ENCODE data around the gene USP48. TPM values are rescaled to one million over a fixed set of nuclear protein-coding genes. Genes with fewer than 3 reads are reported as not detected.

The USP48 gene
- total and polyA plus RNA-seq, 10 of the 15 experiments (the other 5 are each of a cell fraction or from before 2014, with no cell fraction given): 21.2 to 115 (median 75.5) TPM

DNA sequence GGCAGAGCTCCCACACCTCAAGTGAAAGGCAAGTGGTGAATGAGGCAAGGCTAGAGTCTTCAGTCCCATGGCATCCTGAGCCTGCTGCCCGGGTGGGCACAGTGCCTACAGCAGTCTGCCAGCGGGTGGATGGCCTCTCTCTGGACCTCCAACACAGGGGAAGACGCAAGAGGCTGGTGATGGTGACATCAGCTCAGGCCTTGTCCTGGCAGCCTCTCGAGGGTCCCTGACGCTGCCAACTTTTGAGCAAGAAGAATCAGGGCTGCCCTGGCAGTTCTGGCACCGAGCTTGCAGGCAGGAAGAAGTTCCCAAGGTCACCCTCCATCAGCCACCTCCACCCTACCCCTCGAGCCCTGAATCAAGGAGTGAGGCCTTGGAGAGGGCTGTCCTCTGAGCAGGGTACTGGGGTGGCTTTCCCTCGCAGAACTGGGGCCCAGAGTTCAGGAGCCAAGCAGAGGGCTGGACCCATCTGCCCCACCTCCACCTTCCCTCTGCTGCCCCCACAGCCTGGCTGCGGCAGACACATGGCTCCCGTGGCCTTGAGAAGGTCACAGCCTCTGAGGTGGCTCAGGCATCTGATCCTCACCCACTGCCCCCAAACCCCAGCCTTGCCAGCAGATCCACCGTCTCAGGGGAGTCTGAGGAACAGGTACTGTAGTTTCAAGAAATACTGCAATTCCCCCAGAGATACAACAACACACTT, 119.5 kb downstream of the USP48 start:
- Histone ChIP-seq H3K36me3 (ENCODE audit: control insufficient read depth in 2 of 2, insufficient read depth in 2 of 2, low read length in 1 of 2) (no peaks in the 10 kb centered on the region), H4K20me1 (ENCODE audit: control insufficient read depth, insufficient read depth) (no peaks in the 10 kb centered on the region), H3K4me2 (ENCODE audit: control insufficient read depth, insufficient read depth) (no peak overlapping the region), H3K9ac (ENCODE audit: control insufficient read depth, insufficient read depth, low read length) (no peak overlapping the region), H3K27ac (ENCODE audit: control insufficient read depth, insufficient read depth) (no peak overlapping the region), H3K79me2 (ENCODE audit: control insufficient read depth, insufficient read depth, low read length) (no peaks in the 10 kb centered on the region), H3K4me1 (ENCODE audit: control insufficient read depth, insufficient read depth, low read length) (no peaks in the 10 kb centered on the region), H3K4me3 (no peak overlapping the region), H2AFZ (ENCODE audit: control insufficient read depth, low read depth, low read length) (no peak overlapping the region), H3K9me3 (replicated peaks; ENCODE audit: control insufficient read depth, insufficient read depth, low read length) (no peaks in the 10 kb centered on the region), H3K27me3 (replicated peaks in 1 of 2; ENCODE audit: control insufficient read depth in 2 of 2, insufficient read depth in 2 of 2, low read length in 1 of 2) (peaks cover 0 to under 1% of the 10 kb centered on the region in 2 experiments; a peak in 1 of 4 replicates)
- ATAC-seq (no peak), DNase-seq (ENCODE audit: low read depth, low spot score) (no peak), FAIRE-seq (no peak)
- CTCF ChIA-PET: no interaction called here
- BruUV-seq (replicated peaks): no TSS peak
- POLR2A ChIA-PET: no interaction called here
- RAD21 ChIA-PET (ENCODE audit: unreplicated experiment): interaction anchor here (0.9 kb wide), 1 partner anchor 112 kb away, joined by 3 read pairs; no protein-coding TSS in a partner anchor
- in situ Hi-C loops (cut with MboI) (no loop called here), intact Hi-C loops (cut with micrococcal nuclease; ENCODE audit: unreplicated experiment) (no loop called here)
- 20% methylated on average over 11 of the region's 11 CpGs for WGBS (ENCODE audit: insufficient coverage, insufficient replicate concordance, low lambda C conversion rate, missing lambda C conversion rate)
- TF ChIP-seq HCFC1 (IDR thresholded peaks at IDR 0.05; ENCODE audit: low read length) (no peak), CBX5 (IDR thresholded peaks at IDR 0.05; ENCODE audit: low read depth) (no peak), RFX5 (IDR thresholded peaks at IDR 0.05; ENCODE audit: low read depth, low read length) (no peak), ZNF24 (IDR thresholded peaks at IDR 0.05) (no peak), MTA3 (IDR thresholded peaks at IDR 0.05; ENCODE audit: borderline replicate concordance, low read length) (no peak), MTA2 (IDR thresholded peaks at IDR 0.05; ENCODE audit: low read depth) (no peak), WRNIP1 (IDR thresholded peaks at IDR 0.05; ENCODE audit: borderline replicate concordance, low read depth, low read length) (no peak), TCF12 (IDR thresholded peaks at IDR 0.05; ENCODE audit: low read depth, low read length) (no peak), ZNF207 (IDR thresholded peaks at IDR 0.05; ENCODE audit: borderline replicate concordance) (no peak), FOXM1 (IDR thresholded peaks at IDR 0.05; ENCODE audit: low read depth, low read length) (no peak)
- TF ChIP-seq, protein P1, sequence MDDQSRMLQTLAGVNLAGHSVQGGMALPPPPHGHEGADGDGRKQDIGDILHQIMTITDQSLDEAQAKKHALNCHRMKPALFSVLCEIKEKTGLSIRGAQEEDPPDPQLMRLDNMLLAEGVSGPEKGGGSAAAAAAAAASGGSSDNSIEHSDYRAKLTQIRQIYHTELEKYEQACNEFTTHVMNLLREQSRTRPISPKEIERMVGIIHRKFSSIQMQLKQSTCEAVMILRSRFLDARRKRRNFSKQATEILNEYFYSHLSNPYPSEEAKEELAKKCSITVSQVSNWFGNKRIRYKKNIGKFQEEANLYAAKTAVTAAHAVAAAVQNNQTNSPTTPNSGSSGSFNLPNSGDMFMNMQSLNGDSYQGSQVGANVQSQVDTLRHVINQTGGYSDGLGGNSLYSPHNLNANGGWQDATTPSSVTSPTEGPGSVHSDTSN (IDR thresholded peaks at IDR 0.05; ENCODE audit: insufficient replicate concordance, low read depth, low read length): no peak
- TF ChIP-seq, protein P2, sequence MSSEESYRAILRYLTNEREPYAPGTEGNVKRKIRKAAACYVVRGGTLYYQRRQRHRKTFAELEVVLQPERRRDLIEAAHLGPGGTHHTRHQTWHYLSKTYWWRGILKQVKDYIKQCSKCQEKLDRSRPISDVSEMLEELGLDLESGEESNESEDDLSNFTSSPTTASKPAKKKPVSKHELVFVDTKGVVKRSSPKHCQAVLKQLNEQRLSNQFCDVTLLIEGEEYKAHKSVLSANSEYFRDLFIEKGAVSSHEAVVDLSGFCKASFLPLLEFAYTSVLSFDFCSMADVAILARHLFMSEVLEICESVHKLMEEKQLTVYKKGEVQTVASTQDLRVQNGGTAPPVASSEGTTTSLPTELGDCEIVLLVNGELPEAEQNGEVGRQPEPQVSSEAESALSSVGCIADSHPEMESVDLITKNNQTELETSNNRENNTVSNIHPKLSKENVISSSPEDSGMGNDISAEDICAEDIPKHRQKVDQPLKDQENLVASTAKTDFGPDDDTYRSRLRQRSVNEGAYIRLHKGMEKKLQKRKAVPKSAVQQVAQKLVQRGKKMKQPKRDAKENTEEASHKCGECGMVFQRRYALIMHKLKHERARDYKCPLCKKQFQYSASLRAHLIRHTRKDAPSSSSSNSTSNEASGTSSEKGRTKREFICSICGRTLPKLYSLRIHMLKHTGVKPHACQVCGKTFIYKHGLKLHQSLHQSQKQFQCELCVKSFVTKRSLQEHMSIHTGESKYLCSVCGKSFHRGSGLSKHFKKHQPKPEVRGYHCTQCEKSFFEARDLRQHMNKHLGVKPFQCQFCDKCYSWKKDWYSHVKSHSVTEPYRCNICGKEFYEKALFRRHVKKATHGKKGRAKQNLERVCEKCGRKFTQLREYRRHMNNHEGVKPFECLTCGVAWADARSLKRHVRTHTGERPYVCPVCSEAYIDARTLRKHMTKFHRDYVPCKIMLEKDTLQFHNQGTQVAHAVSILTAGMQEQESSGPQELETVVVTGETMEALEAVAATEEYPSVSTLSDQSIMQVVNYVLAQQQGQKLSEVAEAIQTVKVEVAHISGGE (CRISPR knock-in tag; IDR thresholded peaks at IDR 0.05): no peak
- TF ChIP-seq, protein P3, sequence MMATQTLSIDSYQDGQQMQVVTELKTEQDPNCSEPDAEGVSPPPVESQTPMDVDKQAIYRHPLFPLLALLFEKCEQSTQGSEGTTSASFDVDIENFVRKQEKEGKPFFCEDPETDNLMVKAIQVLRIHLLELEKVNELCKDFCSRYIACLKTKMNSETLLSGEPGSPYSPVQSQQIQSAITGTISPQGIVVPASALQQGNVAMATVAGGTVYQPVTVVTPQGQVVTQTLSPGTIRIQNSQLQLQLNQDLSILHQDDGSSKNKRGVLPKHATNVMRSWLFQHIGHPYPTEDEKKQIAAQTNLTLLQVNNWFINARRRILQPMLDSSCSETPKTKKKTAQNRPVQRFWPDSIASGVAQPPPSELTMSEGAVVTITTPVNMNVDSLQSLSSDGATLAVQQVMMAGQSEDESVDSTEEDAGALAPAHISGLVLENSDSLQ (IDR thresholded peaks at IDR 0.05): no peak
- TF ChIP-seq, protein P4, sequence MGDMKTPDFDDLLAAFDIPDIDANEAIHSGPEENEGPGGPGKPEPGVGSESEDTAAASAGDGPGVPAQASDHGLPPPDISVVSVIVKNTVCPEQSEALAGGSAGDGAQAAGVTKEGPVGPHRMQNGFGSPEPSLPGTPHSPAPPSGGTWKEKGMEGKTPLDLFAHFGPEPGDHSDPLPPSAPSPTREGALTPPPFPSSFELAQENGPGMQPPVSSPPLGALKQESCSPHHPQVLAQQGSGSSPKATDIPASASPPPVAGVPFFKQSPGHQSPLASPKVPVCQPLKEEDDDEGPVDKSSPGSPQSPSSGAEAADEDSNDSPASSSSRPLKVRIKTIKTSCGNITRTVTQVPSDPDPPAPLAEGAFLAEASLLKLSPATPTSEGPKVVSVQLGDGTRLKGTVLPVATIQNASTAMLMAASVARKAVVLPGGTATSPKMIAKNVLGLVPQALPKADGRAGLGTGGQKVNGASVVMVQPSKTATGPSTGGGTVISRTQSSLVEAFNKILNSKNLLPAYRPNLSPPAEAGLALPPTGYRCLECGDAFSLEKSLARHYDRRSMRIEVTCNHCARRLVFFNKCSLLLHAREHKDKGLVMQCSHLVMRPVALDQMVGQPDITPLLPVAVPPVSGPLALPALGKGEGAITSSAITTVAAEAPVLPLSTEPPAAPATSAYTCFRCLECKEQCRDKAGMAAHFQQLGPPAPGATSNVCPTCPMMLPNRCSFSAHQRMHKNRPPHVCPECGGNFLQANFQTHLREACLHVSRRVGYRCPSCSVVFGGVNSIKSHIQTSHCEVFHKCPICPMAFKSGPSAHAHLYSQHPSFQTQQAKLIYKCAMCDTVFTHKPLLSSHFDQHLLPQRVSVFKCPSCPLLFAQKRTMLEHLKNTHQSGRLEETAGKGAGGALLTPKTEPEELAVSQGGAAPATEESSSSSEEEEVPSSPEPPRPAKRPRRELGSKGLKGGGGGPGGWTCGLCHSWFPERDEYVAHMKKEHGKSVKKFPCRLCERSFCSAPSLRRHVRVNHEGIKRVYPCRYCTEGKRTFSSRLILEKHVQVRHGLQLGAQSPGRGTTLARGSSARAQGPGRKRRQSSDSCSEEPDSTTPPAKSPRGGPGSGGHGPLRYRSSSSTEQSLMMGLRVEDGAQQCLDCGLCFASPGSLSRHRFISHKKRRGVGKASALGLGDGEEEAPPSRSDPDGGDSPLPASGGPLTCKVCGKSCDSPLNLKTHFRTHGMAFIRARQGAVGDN (IDR thresholded peaks at IDR 0.05): no peak
- SMC1A ChIA-PET (ENCODE audit: uncharacterized antibody, unreplicated experiment): no interaction called here

Data from GM12878 (cell line).